SW 1271 (cell line): ENCODE measurements around the gene ZNF385A.

ENCODE experiments used
- DNase-seq, 2 experiments: peaks; one replicate each; lab custom pipeline; 2025; lab: John Stamatoyannopoulos, UW

The ZNF385A gene

DNA sequence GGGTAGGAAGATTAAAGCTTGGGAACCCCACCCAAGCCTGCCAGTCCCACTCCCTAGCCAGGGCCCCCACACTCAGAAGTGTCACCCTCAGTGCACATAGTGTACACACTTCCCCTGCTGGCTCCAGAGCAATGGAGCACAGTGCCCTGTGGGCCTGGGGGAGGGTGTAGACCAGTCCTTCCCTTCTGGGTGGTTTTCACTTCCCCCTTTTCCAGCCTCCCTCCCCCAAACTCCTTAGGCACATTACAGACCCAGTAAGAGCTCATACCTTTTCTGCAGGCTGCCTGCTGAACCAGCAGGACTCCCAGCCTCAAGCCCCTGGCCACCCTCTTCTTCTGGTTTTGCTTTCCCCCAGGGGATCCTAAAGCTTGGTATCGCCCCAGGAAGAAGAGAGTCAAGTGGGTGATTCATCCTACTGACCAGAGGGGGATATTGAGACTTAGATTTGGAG is at the start of gene ZNF385A:
ZNF385A (minus strand) TSS at position 143 of the 451 bp plus-strand sequence. CDS start 219 bp downstream, outside the sequence.
- no peak for DNase-seq

GRCh38 chr12:54432815-54433164 is 48.3 kb upstream of the ZNF385A start:
- DNase-seq: no peak

DNA sequence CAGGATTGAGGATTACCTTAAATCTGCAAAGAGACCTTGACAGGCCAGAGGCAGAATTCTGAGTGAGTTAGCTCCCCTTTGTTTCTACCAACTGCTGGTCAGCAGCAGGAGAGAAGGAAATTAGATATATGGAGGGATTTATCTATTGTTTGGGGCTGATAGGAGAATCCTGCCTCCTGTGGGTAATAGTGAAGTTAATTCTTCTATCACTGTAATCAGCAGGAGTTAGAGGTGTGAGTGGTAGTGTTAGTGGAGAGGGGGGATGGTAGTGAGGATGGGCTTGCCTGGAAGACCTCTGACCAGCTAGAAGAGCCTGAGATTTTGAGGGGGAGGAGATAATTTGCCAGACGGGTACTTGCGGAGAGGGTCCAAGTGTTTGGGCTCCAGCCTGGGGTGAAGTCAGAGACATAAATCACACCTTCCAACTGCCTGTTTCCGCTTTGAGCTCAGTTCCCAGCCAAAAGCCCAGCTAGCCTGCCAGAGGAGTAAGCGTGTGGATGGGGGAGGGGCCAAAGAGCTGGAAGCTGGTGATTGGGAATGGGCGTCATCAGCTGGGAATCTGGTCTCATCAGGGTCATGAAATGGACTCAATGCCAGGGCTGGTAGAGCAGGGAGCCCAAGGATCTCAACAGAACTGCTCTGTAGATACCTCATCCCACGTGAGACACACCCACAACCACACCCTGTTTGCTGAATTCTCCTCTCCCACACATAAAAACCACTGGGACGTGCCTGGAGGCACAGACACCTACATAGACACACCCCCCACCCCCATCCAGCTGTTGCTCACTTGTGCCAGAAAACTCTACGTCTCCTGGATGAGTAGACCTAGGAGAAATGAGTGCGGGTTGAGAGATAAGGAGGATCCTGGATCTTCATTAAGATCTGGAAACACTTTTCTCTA is 47.6 kb upstream of the ZNF385A start:
- DNase-seq: no peak

GRCh38 chr12:54430471-54431069 is 46.0 kb upstream of the ZNF385A start:
- DNase-seq: no peak

GRCh38 chr12:54429014-54429471 is 44.5 kb upstream of the ZNF385A start:
- no peak for DNase-seq

DNA sequence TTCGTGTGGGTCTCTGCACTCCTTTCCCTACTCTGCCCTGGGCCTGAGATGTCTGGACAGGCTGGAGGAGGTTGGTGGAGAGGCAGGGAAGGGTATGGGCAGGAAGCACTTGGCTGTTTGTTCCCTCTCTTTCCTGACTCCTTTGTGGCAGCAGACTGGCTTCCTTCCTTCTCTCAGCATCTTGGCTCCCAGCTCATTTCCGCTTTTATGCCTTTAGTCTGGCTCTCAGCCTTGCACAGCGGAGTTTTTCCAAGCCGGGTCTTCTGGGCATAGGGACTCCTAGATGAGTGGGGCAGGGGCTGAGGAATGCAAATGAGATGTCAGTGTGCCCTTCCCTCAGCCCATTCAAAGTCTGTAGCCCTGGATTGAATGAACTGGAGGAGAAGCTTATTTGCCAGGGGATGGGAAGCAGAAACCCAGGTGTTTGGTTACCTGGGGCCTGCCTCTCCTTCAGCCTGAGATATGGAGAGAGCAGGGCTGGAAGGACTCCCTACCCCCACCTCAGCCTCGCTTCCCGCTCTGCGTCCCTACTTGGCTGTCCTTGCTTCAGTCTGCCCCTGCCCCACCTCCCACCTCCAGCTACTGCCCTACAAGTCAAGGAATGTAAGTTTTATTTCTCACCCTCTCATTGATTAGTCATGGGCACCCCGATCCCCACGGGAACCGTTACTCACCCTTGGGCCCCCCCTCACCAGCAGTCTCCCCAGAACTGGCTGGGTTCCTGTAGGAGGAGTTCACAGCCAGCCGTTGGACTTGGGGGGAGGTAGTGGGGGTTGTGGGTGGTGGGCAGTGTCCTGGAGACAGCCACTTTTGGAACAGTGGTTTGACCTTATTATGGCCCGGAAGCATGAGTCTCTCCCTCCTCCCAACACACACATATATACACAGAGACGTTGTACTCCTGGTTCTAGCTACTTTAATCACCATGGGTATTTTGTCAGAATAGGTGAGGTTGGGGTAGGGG is 43.8 kb upstream of the ZNF385A start:
- DNase-seq: no peak

- no peak for DNase-seq
Measured at GRCh38 chr12:54427106-54427505, 42.6 kb upstream of the ZNF385A start.

DNA sequence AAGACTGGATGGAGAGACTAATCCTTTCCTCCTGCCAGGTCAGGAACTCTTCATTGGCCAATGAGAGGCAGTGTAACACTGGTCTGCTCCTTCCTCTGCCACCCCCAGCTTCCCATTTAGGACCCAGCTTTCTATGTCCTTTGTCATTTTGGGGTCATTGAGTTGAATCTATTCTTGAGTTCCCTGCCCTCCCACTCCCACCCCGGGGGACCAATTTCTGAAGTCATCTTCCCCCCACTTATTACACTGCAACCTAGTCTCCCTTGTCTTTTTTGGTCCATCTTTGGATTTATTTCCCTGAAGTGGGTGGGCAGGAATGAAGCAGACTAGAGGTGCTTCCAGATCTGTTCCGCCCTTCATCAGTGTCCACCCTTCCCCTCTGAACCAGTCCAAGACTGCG is 42.2 kb upstream of the ZNF385A start:
- no peak for DNase-seq

DNA sequence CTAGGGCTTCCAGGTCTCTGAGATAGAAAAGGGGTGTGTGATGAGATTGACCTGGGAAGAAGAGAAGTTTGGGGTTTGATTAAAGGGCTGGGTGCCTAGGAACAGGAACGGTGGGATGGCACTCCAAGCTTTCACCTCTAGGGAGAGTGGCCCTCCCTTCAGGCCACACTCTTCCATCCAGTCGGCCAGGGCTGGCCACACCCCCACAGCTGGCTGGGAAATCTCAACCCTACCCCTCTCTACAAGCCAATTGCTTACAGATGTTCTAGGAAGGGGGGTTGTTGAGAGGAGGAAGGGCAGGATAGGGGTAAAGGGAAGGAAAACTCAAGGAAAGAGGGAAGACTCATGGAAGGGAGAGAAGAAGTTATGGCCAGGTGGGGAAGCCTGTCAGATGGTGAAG is 41.2 kb upstream of the ZNF385A start:
- no peak for DNase-seq

- no peak for DNase-seq
Measured at GRCh38 chr12:54424224-54424623, 39.7 kb upstream of the ZNF385A start.

DNA sequence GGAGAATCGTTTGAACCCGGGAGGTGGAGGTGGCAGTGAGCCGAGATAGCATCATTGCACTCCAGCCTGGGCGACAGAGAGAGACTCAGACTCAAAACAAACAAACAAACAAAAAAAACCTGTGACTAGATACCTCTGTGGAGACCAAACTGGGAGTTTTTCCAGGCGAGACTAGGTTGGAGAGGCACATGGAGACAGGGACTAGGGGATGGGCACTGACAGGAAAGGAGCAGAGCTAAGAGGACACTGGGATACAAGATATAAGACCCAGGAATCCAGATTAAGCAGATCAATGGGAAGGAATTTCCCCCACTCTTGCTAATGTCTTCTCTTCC is 39.2 kb upstream of the ZNF385A start:
- DNase-seq: no peak

GRCh38 chr12:54421879-54422250 is 37.3 kb upstream of the ZNF385A start:
- no peak for DNase-seq

DNA sequence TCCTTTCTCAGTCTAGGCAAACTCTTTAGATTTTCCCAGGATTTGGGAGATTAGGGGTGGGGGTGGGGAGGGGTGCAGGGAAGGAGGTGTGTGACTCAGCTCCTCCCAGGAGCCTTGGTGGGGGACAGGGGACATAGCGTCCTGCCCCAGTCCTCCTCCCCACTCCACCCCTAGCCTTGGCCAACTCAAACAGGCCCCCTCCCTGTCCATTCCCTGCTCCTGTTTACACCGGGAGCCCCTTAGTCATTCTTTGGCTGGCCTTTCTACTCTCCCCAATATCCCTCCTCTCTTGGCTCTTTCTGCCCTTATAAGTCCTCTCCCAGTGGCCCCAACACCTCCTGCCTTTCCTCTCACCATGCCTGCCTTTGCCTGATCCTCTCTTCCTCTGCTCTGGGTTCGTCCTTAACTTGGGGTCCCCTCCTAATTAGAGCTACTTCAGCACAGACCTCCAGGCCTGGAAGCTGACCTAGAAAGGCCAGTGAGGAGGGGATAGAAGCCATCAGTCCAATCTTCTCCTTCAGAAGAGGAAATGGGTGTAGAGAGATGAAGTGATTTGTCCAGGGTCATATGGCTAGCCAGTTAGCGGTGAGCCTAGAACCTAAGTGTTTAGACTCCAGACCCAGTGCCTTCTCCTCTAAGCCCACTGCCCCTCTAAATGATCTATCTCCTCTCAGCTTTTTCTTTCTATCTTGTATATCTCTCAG is 36.8 kb upstream of the ZNF385A start:
- DNase-seq: no peak

- DNase-seq: no peak
Measured at GRCh38 chr12:54420766-54421144, 36.2 kb upstream of the ZNF385A start.

GRCh38 chr12:54419088-54419887 is 34.8 kb upstream of the ZNF385A start, which contains the start of gene ITGA5:
Gene ITGA5 (minus strand): TSS chr12:54419266. CDS start chr12:54419198, 68 bp downstream.
- peak; percentile 16 to 54 for DNase-seq

DNA sequence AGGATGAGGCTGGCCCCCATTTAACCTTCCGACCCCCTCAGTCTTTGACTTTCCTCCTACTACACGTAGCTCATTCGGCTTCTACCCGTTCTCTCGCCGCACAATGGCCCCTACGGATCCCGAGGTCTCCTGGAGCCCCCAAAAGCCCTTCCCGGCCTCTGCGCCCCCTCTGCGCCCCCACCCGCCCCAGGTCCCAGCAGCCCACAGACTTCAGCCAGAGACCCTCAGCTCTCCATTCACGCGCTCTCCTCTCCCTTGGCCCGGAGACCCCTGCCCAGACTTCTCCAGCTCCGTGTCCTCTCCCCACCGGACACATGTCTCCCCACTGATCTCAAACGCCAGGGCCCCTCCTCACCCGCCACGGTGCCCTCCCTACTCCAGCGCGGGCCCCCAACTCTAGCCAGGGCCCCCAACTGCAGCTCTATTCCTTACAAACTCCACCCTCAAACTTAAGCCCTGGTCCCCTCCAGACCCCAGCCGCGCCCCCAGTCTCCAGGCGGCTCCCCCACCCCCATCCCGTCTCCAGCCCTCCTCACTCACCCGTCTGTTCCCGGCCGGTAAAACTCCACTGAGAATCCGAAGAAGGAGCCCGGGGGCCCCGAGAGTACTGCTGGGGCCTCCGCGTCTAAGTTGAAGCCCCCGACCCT is 34.0 kb upstream of the ZNF385A start:
- no peak for DNase-seq

GRCh38 chr12:54417712-54418440 is 33.3 kb upstream of the ZNF385A start:
- peak in 1 of 2 experiments; percentile 22 for DNase-seq

DNA sequence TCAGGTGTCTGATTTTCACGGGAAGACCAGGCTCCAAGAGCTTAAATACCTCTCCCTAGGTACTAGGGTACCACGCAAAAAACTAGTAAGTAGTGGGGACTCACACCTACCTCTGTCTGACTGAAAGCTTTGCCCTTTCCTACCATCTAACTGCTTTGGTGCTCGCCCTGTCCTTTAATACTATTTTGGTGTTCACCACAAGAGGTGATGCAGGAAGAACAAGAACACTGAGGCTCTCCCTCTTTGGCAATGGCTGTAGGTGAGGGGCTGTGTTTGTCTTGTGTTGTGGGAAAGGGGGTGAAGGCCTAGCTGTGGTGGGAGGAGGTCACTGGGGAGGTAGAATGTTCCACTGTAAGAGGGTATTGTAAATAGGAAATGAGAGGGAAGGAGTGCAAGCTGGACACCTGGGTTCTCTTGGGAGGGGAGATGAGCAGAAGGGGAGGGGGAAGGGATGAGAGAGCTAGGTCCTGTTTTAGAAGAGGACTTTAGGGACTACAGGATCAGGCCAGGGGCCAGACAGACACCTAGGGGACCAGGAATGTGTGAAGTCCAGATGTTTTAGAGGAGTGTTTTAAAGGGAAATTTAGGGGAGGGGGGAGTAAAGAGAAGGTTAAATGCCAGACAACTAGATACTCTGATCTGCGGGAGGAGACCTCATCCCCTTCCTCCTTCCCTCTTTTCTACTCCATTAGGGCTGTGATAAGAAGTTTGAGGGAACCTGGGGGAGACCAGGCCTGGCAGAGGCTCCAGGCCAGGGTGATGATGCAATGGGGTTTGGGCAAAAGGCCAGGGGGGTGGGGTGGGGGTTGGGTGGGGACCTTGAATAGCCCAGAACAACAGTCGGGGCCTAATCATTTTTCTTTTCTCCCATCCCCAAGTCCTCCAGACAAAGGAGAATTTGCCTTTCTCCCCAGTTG is 32.4 kb upstream of the ZNF385A start:
- DNase-seq: no peak
